T-cell (primary cell): ENCODE results near the gene MYBPC3. TPM values are rescaled to one million over a fixed set of nuclear protein-coding genes. Genes with fewer than 3 reads are reported as not detected.

Experiments
- ATAC-seq, 4 experiments: fragments of 200-7000 bp in 3 of 4; fragments of 150-1000 bp in 1 of 4; cut with Tn5 transposase; replicated peaks in 1 of 4; 1 replicate in 3 of 4; 2 replicates in 1 of 4; pipeline ENCODE4 v1.10.0; 2021; ENCODE audit warnings: moderate library complexity in 3 of 4, mild to moderate bottlenecking in 2 of 4, moderate number of reproducible peaks in 1 of 4
- CTCF ChIA-PET, 2 donors: fragments of 300-600 bp; sonication (Branson Sonifier 250); formaldehyde crosslinking; loops; one replicate each; lab custom pipeline; 2022; ENCODE audit warnings: antibody characterized with exemption in 2 of 2; lab: Charles Lee
- POLR2A ChIA-PET, 2 donors: fragments of 300-600 bp; sonication (Branson Sonifier 250); formaldehyde crosslinking; loops; one replicate each; lab custom pipeline; 2022; ENCODE audit warnings: antibody characterized with exemption in 2 of 2; lab: Charles Lee
- DNase-seq, 35 experiments: peaks; one replicate each; pipeline versions ENCODE4 v3.0.0 to v3.0.0-alpha.2; 2013 to 2023
- H3K27ac ChIP-seq: one replicate; pipeline ENCODE4 v1.5.1; 2013; ENCODE audit warnings: low read length
- H3K27me3 ChIP-seq, 2 experiments: replicated peaks in 1 of 2; 1 replicate in 1 of 2; 2 replicates in 1 of 2; pipeline versions ENCODE4 v1.6.1 to v1.7.0; 2013; ENCODE audit warnings: low read length in 1 of 2, mixed read lengths in 1 of 2; ENCODE audit not compliant: control insufficient read depth in 2 of 2, insufficient read depth in 2 of 2; ENCODE audit errors: extremely low read depth in 1 of 2
- H3K36me3 ChIP-seq, 2 donors: 1 replicate in 1 of 2; 2 replicates in 1 of 2; pipeline versions ENCODE4 v1.6.1 to v1.7.0; 2013; ENCODE audit warnings: low read length in 1 of 2; ENCODE audit not compliant: control insufficient read depth in 2 of 2, insufficient read depth in 1 of 2; ENCODE audit errors: extremely low read depth in 1 of 2
- H3K4me1 ChIP-seq, 2 experiments: 1 replicate in 1 of 2; 2 replicates in 1 of 2; pipeline versions ENCODE4 v1.6.1 to v1.7.0; 2013; ENCODE audit warnings: low read length in 2 of 2, mixed read lengths in 1 of 2; ENCODE audit not compliant: insufficient read depth in 2 of 2, control insufficient read depth in 1 of 2; ENCODE audit errors: extremely low read depth in 1 of 2
- H3K4me3 ChIP-seq, 2 donors: 1 replicate in 1 of 2; 2 replicates in 1 of 2; pipeline versions ENCODE4 v1.5.1 to v1.7.0; 2013; ENCODE audit warnings: mild to moderate bottlenecking in 2 of 2, low read length in 1 of 2, moderate library complexity in 1 of 2; ENCODE audit not compliant: control insufficient read depth in 1 of 2; ENCODE audit errors: extremely low read depth in 1 of 2
- H3K9me3 ChIP-seq: 2 replicates; pipeline ENCODE4 v1.7.0; 2013
- H3K27ac Mint-ChIP-seq, 2 donors: one replicate each; pipeline ENCODE4 v1.8.0; 2020 to 2021; ENCODE audit warnings: mild to moderate bottlenecking in 2 of 2, mixed read lengths in 2 of 2
- H3K27me3 Mint-ChIP-seq, 2 donors: one replicate each; pipeline ENCODE4 v1.8.0; 2021 to 2022; ENCODE audit warnings: mixed read lengths in 2 of 2
- H3K36me3 Mint-ChIP-seq: one replicate; pipeline ENCODE4 v1.8.0; 2021; ENCODE audit warnings: mixed read lengths
- H3K4me1 Mint-ChIP-seq, 3 donors: one replicate each; pipeline ENCODE4 v1.8.0; 2020 to 2022; ENCODE audit warnings: mixed read lengths in 3 of 3, mild to moderate bottlenecking in 1 of 3
- H3K4me3 Mint-ChIP-seq, 3 donors: one replicate each; pipeline ENCODE4 v1.8.0; 2020 to 2022; ENCODE audit warnings: mild to moderate bottlenecking in 3 of 3, mixed read lengths in 3 of 3, moderate library complexity in 3 of 3
- H3K9me3 Mint-ChIP-seq, 3 donors: one replicate each; pipeline ENCODE4 v1.8.0; 2020 to 2022; ENCODE audit warnings: mixed read lengths in 3 of 3
- WGBS: methylation state at CpG from one replicate; pipeline ENCODE4 v1.1.5; 2013; ENCODE audit warnings: missing lambda C conversion rate; ENCODE audit not compliant: insufficient coverage; 5-methylcytosine and 5-hydroxymethylcytosine counted together
- total RNA-seq, 35 experiments: library from RNA in 6 of 35; stranded (reverse) in 6 of 35; fragments of 120-200 nt in 1 of 35; gene quantifications; one replicate each; pipeline versions ENCODE4 v1.2.1 to v1.2.4 and lab custom pipeline; 2013 to 2026

The MYBPC3 gene
- total RNA-seq, 5 donors from 2014 or later (not counting 1 experiment from before 2014, with no cell fraction given), result not detected

DNA sequence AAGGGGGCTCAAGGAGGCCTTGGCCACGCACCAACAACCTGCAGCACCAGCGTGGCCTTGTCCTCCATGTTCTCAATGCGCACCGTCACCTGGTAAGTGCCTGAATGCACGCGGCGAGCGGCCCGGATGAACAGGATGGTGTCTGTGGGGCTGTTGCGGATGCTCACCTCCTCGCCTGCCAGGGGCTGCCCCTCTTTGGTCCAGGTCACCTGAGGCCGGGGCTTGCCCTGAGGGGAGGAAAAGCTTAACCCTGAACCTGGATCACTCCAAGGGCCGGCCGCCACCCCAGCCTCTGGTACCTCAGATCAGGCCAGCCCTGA lies 19.0 kb downstream of the MYBPC3 start:
- H3K4me3 ChIP-seq, result no peak overlapping the region
- Mint-ChIP-seq H3K27me3 (no peaks in the 10 kb centered on the region), H3K4me3 (no peak overlapping the region), H3K27ac (no peak overlapping the region), H3K4me1 (no peaks in the 10 kb centered on the region), H3K36me3 (peaks cover 12% of the 10 kb centered on the region), H3K9me3 (no peaks in the 10 kb centered on the region)
- ChIA-PET CTCF (no interaction called here), POLR2A (interaction anchor here in 1 of 2 donors (0.8 kb wide), 1 partner anchor 12 kb away, joined by 3 read pairs; no protein-coding TSS in a partner anchor)
- H3K27ac ChIP-seq, result no peak overlapping the region
- peaks cover 0 to 3% of the 10 kb centered on the region in 2 experiments for H3K27me3 ChIP-seq
- no peaks in the 10 kb centered on the region for H3K9me3 ChIP-seq
- DNase-seq (no peak), ATAC-seq (no peak)
- peaks cover 0 to 9% of the 10 kb centered on the region in 2 donors for H3K36me3 ChIP-seq
- WGBS, result 94% methylated on average over 11 of the region's 14 CpGs
- no peaks in the 10 kb centered on the region for H3K4me1 ChIP-seq

- Mint-ChIP-seq H3K27ac (no peak overlapping the region), H3K9me3 (no peaks in the 10 kb centered on the region), H3K4me1 (no peaks in the 10 kb centered on the region), H3K27me3 (no peaks in the 10 kb centered on the region), H3K4me3 (no peak overlapping the region), H3K36me3 (peaks cover 13% of the 10 kb centered on the region)
- no peak for ATAC-seq
- H3K36me3 ChIP-seq, result peaks cover 0 to 12% of the 10 kb centered on the region in 2 donors
- H3K27me3 ChIP-seq, result peaks cover 0 to 3% of the 10 kb centered on the region in 2 experiments
- POLR2A ChIA-PET, result interaction anchor here in 1 of 2 donors (0.8 kb wide), 1 partner anchor 12 kb away, joined by 3 read pairs; no protein-coding TSS in a partner anchor
- CTCF ChIA-PET, result no interaction called here
- DNase-seq, result no peak
- no peaks in the 10 kb centered on the region for H3K9me3 ChIP-seq
- H3K27ac ChIP-seq, result no peak overlapping the region
- 93% methylated on average over 12 of the region's 20 CpGs for WGBS
- H3K4me3 ChIP-seq, result no peak overlapping the region
- H3K4me1 ChIP-seq, result no peaks in the 10 kb centered on the region
Observed at GRCh38 chr11:47332791-47333525, 19.5 kb downstream of the MYBPC3 start.

GRCh38 chr11:47332303-47332711 lies 20.2 kb downstream of the MYBPC3 start:
- Histone ChIP-seq H3K36me3 (peaks cover 3 to 17% of the 10 kb centered on the region in 2 donors), H3K27ac (no peak overlapping the region), H3K4me1 (no peaks in the 10 kb centered on the region), H3K9me3 (no peaks in the 10 kb centered on the region), H3K27me3 (peaks cover 0 to 1% of the 10 kb centered on the region in 2 experiments), H3K4me3 (no peak overlapping the region)
- Mint-ChIP-seq H3K27me3 (no peaks in the 10 kb centered on the region), H3K27ac (no peak overlapping the region), H3K4me3 (no peak overlapping the region), H3K9me3 (no peaks in the 10 kb centered on the region), H3K4me1 (no peaks in the 10 kb centered on the region), H3K36me3 (peaks cover 13% of the 10 kb centered on the region)
- POLR2A ChIA-PET, result no interaction called here
- ATAC-seq (no peak), DNase-seq (no peak)
- 92% methylated on average over 5 of the region's 13 CpGs for WGBS
- CTCF ChIA-PET, result no interaction called here

DNA sequence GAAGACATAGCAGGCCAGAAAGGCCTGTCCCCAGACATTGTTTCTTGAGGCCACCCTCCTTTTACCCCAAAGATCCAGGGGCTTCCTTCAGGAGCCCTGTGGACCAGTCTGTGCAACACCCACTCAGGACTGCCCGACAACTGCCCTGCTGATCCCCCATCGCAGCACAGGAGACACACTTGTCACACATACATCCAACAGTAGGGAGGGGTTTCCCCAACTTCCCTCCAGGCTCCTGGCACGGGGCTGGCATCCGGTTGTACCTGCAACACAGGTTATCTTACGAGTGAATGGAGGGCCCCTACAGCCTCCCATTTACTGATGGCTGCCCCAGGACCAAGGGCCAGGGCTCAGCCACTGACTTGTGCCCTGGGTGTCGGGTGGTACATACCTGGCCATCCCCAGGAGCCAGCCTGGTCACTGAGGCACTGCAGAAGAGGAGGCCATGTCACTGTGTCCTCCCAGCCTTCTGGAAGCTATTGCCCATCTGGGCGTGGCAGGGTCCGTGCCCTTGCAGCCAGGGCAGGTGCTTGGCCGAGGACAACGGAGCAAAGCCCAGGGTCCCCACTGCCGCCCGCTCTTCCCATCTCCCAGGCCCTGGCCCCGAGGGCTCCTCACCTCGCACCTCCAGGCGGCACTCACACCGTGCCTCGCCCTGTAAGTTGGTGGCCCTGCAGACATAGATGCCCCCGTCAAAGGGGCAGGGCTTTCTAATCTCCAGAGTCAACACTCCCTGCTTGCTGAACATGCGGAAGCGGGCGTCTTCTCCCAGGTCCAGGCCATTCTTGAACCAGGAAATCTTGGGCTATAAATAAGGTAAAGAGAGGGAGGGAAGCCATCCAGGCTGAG lies 20.8 kb downstream of the MYBPC3 start:
- 90% methylated on average over 18 of the region's 21 CpGs for WGBS
- Histone ChIP-seq H3K4me3 (no peak overlapping the region), H3K4me1 (no peaks in the 10 kb centered on the region), H3K27me3 (no peaks in the 10 kb centered on the region), H3K36me3 (peaks cover 5 to 24% of the 10 kb centered on the region in 2 donors), H3K9me3 (no peaks in the 10 kb centered on the region), H3K27ac (no peak overlapping the region)
- no peak for ATAC-seq
- Mint-ChIP-seq H3K4me3 (no peak overlapping the region), H3K27ac (no peak overlapping the region), H3K27me3 (no peaks in the 10 kb centered on the region), H3K36me3 (peaks cover 15% of the 10 kb centered on the region), H3K4me1 (no peaks in the 10 kb centered on the region), H3K9me3 (no peaks in the 10 kb centered on the region)
- POLR2A ChIA-PET, result no interaction called here
- no peak for DNase-seq
- CTCF ChIA-PET, result interaction anchor here in 1 of 2 donors (0.7 kb wide), 1 partner anchor 15 kb away, joined by 4 read pairs; no protein-coding TSS in a partner anchor

DNA sequence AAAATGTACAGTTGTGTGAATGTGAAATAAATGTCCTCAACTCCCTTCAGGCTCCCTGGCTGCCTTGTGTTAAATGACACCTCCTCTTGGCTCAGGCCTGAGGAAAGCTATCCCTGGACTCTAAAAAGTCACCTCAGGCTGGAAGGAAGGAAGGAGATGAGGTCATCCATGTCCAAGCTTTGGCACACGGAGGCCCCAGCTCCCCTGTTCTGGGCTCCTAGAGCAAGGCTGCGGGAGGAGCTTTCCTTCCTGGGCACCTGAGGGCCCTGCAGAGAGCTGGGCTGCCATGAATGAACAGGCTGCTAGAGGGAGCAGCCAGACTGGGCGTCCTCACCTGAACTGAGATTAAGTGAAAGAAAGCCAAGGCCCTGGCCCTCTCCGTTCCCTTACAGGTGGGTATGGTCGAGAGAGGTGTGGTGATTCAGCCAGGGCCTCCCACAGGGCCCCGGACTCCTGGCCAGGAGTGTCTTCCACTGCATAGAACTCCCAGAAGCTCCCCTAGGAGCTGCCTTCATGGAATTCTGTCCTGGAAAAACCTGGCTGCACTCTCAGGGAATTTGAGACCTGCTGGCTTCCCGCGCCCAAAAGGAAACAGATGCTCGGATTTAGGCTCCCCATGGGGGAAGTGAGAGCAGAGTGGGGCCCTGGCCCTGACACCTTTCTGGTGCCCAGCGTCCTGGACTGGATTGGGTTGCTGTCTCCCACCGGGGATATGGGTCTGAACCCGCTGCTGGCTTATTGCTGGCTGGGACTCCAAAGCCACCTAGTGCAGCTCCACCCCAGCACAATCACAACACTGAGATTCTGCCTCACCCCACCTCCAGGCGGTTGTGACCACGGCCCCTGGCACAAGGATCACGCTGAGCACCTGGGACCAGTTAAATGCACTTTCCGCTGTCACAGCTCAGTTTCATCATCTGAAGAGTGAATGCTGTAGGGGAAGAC lies 22.2 kb downstream of the MYBPC3 start:
- H3K36me3 Mint-ChIP-seq, result peaks cover 23% of the 10 kb centered on the region
- no peaks in the 10 kb centered on the region for H3K9me3 ChIP-seq
- H3K27me3 ChIP-seq, result no peaks in the 10 kb centered on the region
- no peak overlapping the region for H3K4me3 ChIP-seq
- POLR2A ChIA-PET, result no interaction called here
- 91% methylated on average over 6 of the region's 16 CpGs for WGBS
- DNase-seq, result peak in 1 of 35 experiments; percentile 17
- CTCF ChIA-PET, result interaction anchor here in 1 of 2 donors (0.5 kb wide), 1 partner anchor 124 kb away, joined by 4 read pairs; no protein-coding TSS in a partner anchor
- H3K4me3 Mint-ChIP-seq, result no peak overlapping the region
- H3K36me3 ChIP-seq, result peaks cover 17 to 38% of the 10 kb centered on the region in 2 donors
- peak; percentile 29 to 46 (median 44) for ATAC-seq
- H3K27me3 Mint-ChIP-seq, result no peaks in the 10 kb centered on the region
- no peaks in the 10 kb centered on the region for H3K4me1 Mint-ChIP-seq
- H3K4me1 ChIP-seq, result no peaks in the 10 kb centered on the region
- no peak overlapping the region for H3K27ac Mint-ChIP-seq
- no peaks in the 10 kb centered on the region for H3K9me3 Mint-ChIP-seq
- H3K27ac ChIP-seq, result no peak overlapping the region
